ENCODE data around the gene NUTM1. TPM values are rescaled to one million over a fixed set of nuclear protein-coding genes. Genes with fewer than 3 reads are reported as not detected.
A peak's percentile ranks its signal among the peaks of the same experiment; 100 is the strongest.
"Not testable (repeated sequence)": the region's sequence is repeated elsewhere in the genome, so short reads cannot be mapped to it uniquely, and the experiment has no call there.

The NUTM1 gene
- total and polyA plus RNA-seq, 2 experiments from 2014 or later = not detected

DNA sequence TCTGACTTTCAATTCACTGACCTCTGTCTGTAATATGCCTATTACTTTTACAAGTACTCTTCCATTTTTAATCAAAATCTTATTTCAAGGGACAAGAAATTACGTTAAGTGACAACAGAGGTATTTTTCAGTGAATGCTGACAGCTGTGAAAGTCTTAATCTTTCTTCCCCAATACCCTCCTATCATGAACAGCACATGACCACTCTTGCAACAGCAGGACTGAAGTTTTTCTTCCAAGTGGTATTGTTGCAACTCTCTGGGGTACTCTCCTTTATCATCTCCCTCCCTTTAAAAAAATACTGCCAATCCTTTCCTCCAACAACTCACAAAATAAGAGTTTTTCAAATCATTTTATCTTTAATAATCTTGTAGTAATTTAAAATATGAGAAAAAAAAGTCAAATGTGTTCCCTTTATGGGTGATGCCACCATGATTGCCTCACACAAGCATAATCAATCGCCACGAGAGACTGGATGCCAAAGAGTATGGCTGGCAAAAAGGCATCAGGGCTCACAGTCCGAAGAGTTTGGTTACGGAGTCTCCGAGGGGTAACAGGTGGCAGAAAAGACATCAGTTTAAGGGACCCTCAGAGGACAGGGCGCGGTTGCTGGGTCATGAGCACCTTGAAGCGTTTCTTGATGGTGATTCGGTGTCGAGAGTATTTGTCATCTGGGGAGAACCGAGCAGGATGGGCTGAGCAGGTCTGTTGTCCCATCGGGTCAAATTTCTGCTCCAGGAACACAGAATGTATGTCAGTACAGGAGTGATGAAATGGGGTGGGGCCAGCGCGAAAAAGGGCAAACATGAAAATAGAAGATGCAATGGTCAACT lies 1.5 kb upstream of the NUTM1 start:
- no peak for DNase-seq (ENCODE audit: low spot score)
- peaks cover 29% of the 10 kb centered on the region for H3K79me2 ChIP-seq
- no peaks in the 10 kb centered on the region for H4K20me1 ChIP-seq (ENCODE audit: insufficient read depth, poor library complexity, severe bottlenecking)
- H3K9me3 ChIP-seq (ENCODE audit: low read depth) = no peaks in the 10 kb centered on the region
- TF ChIP-seq, protein P1, sequence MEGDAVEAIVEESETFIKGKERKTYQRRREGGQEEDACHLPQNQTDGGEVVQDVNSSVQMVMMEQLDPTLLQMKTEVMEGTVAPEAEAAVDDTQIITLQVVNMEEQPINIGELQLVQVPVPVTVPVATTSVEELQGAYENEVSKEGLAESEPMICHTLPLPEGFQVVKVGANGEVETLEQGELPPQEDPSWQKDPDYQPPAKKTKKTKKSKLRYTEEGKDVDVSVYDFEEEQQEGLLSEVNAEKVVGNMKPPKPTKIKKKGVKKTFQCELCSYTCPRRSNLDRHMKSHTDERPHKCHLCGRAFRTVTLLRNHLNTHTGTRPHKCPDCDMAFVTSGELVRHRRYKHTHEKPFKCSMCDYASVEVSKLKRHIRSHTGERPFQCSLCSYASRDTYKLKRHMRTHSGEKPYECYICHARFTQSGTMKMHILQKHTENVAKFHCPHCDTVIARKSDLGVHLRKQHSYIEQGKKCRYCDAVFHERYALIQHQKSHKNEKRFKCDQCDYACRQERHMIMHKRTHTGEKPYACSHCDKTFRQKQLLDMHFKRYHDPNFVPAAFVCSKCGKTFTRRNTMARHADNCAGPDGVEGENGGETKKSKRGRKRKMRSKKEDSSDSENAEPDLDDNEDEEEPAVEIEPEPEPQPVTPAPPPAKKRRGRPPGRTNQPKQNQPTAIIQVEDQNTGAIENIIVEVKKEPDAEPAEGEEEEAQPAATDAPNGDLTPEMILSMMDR (IDR thresholded peaks at IDR 0.05; ENCODE audit: poor library complexity) = no peak
- TF ChIP-seq EZH2phosphoT487 (IDR thresholded peaks at IDR 0.05; ENCODE audit: low read depth, severe bottlenecking, unreplicated experiment) (no peak), EZH2 (IDR thresholded peaks at IDR 0.05; ENCODE audit: borderline replicate concordance) (no peak)
- peaks cover 7% of the 10 kb centered on the region for H3K4me1 ChIP-seq (ENCODE audit: insufficient read depth)
- H3K4me3 ChIP-seq = peak overlapping the region; percentile 76
- no peaks in the 10 kb centered on the region for H3K27me3 ChIP-seq
- WGBS (ENCODE audit: low lambda C conversion rate, missing lambda C conversion rate) = 98% methylated on average over 15 of the region's 15 CpGs
- peak overlapping the region; percentile 81 for H3K4me2 ChIP-seq
- peak overlapping the region; percentile 85 for H2AFZ ChIP-seq
- H3K27ac ChIP-seq = peak overlapping the region; percentile 95
- no peaks in the 10 kb centered on the region for H3K9me2 ChIP-seq (replicated peaks; ENCODE audit: insufficient read depth)
- H3K36me3 ChIP-seq (replicated peaks; ENCODE audit: insufficient read depth, low read depth) = no peaks in the 10 kb centered on the region

DNA sequence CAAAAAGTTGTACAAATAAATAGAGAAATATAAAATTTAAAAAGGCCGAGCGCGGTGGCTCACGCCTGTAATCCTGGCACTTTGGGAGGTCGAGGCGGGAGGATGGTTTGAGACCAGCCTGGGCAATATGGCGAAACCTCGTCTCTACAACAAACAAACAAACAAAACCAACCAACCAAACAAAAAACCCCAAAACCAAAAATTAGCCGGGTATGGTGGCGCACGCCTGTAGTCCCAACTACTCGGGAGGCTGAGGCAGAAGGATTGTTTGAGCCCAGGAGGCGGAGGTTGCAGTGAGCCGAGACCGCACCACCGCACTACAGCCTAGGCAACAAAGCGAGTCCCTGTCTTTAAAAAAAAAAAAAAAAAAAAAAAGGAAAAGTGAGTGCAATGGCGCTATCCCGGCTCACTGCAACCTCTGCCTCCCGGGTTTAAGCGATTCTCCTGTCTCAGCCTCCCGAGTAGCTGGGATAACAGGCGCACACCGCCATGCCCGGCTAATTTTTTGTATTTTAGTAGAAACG lies 840 bp upstream of the NUTM1 start:
- H4K20me1 ChIP-seq (ENCODE audit: insufficient read depth, poor library complexity, severe bottlenecking); H3K4me1 ChIP-seq (ENCODE audit: insufficient read depth); H3K27me3 ChIP-seq; H3K36me3 ChIP-seq (replicated peaks; ENCODE audit: insufficient read depth, low read depth); H3K9me3 ChIP-seq (ENCODE audit: low read depth); DNase-seq (ENCODE audit: low spot score); H3K9me2 ChIP-seq (replicated peaks; ENCODE audit: insufficient read depth): not testable (repeated sequence)
- Histone ChIP-seq H2AFZ (peak overlapping the region; percentile 85), H3K79me2 (peaks cover 29% of the 10 kb centered on the region), H3K4me2 (peak overlapping the region; percentile 81), H3K4me3 (peak overlapping the region; percentile 76), H3K27ac (peak overlapping the region; percentile 95)
- 37% methylated on average over 26 of the region's 26 CpGs for WGBS (ENCODE audit: low lambda C conversion rate, missing lambda C conversion rate)

- Histone ChIP-seq H4K20me1 (ENCODE audit: insufficient read depth, poor library complexity, severe bottlenecking) (no peaks in the 10 kb centered on the region), H3K36me3 (replicated peaks; ENCODE audit: insufficient read depth, low read depth) (no peaks in the 10 kb centered on the region), H3K79me2 (no peaks in the 10 kb centered on the region), H3K27me3 (no peaks in the 10 kb centered on the region), H3K4me3 (no peak overlapping the region), H2AFZ (no peak overlapping the region), H3K9me2 (replicated peaks; ENCODE audit: insufficient read depth) (no peaks in the 10 kb centered on the region), H3K27ac (no peak overlapping the region), H3K4me2 (no peak overlapping the region), H3K9me3 (ENCODE audit: low read depth) (no peaks in the 10 kb centered on the region), H3K4me1 (ENCODE audit: insufficient read depth) (no peaks in the 10 kb centered on the region)
- TF ChIP-seq EZH2 (IDR thresholded peaks at IDR 0.05; ENCODE audit: borderline replicate concordance) (no peak), EZH2phosphoT487 (IDR thresholded peaks at IDR 0.05; ENCODE audit: low read depth, severe bottlenecking, unreplicated experiment) (no peak)
- TF ChIP-seq, protein P1 (IDR thresholded peaks at IDR 0.05; ENCODE audit: poor library complexity) = no peak
- WGBS (ENCODE audit: low lambda C conversion rate, missing lambda C conversion rate) = 86% methylated on average over 13 of the region's 13 CpGs
- DNase-seq (ENCODE audit: low spot score) = no peak
Observed at GRCh38 chr15:34347951-34348638, 5.0 kb downstream of the NUTM1 start.
